COLO668 (cell line): Measurements from ENCODE around the gene TSPAN5.
"Not testable (repeated sequence)": the region's sequence is repeated elsewhere in the genome, so short reads cannot be mapped to it uniquely, and the experiment has no call there.

ENCODE experiments used
- DNase-seq: peaks from one replicate; lab custom pipeline; 2025; ENCODE audit not compliant: unreplicated experiment; lab: John Stamatoyannopoulos, UW

TSPAN5 gene

GRCh38 chr4:98558471-98559169 is 99.8 kb downstream of the TSPAN5 start:
- no peak for DNase-seq

DNA sequence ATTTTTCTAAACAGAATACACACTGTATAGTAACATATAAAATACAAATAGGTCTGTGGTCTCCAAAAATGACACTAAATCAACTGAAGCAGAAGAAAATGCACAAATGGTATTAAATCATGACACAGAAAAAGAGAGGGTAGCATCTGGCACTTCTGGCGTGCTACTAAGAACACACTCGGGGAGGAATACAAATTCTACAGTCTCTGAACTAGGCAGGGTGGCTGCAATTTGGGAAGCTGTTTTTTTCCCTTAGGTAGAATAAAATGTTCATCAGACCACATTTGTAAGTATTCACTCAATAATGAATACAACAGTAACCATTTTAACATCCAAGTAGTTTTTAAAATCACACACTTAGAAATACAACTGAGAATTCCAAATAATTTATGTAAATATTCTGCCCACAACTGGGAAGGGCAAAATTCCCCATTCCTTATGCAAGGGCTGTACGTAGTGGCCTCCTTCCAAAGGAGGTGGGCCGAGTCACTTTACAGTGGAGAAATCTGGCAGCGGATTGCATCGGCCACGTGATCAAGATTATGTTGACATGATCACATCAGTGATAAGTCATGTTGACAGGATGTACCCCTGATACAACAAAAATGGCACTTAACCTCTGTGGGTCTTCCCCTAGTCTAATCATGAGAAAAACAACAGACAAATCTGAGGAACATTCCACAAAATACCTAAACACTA is 101.1 kb downstream of the TSPAN5 start:
- no peak for DNase-seq

DNA sequence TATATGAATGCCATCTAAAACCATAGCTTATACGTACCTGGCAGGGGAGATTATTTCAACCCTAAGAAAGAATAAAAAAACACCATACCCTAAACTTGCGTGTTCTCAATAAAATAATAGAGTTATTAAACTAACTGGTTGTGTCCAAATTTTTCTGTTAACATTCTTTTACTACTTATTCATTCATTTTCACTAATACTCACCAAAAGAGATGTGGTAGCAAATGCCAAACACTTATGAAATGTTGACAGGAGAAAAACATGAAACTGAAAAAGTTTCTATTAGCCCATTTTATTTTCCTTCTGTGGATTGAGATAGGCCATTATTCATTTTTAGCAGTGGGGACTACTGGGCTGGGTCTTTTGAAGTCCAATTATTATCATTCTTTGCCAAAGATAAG is 102.0 kb downstream of the TSPAN5 start:
- DNase-seq: no peak

DNA sequence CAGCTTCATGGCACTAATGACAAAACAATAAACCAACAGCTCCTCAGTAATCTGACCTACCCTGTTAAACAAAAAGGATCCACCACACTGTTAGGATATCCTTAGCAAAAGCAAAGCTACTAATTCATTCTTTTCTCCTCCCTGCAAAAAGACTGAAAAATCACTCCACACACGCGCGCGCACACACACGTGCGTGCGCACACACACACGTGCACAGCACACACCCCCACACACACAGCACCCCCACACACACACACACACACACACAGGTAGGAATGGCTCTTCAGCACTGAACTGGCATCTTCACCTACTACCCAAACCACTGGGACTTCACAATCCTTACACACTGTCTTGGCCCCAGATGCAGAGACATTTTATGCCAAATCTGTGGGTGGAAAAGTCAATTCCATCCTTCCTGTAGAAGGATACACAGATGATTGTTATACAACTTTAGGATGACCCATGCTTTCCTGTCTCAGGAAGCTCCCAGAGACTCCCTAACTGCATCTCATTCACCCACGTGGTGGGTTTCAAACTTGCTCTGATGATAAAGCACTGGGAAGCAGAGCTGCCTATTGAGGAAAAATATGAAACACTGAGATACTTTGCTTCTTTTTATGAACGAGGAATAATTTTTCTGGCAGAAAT is 102.5 kb downstream of the TSPAN5 start:
- no peak for DNase-seq

GRCh38 chr4:98546910-98547594 is 111.4 kb downstream of the TSPAN5 start:
- no peak for DNase-seq

GRCh38 chr4:98544818-98545414 is 113.5 kb downstream of the TSPAN5 start:
- DNase-seq: no peak

- DNase-seq: no peak
Observed at GRCh38 chr4:98544141-98544817, 114.1 kb downstream of the TSPAN5 start.

- DNase-seq: no peak
Observed at GRCh38 chr4:98542011-98542410, 116.4 kb downstream of the TSPAN5 start.

- no peak for DNase-seq
Observed at GRCh38 chr4:98540803-98541202, 117.6 kb downstream of the TSPAN5 start.

- no peak for DNase-seq
Observed at GRCh38 chr4:98539741-98540140, 118.7 kb downstream of the TSPAN5 start.

GRCh38 chr4:98539299-98539698 is 119.1 kb downstream of the TSPAN5 start:
- DNase-seq: no peak

- DNase-seq: no peak
Observed at GRCh38 chr4:98536631-98537030, 121.8 kb downstream of the TSPAN5 start.

DNA sequence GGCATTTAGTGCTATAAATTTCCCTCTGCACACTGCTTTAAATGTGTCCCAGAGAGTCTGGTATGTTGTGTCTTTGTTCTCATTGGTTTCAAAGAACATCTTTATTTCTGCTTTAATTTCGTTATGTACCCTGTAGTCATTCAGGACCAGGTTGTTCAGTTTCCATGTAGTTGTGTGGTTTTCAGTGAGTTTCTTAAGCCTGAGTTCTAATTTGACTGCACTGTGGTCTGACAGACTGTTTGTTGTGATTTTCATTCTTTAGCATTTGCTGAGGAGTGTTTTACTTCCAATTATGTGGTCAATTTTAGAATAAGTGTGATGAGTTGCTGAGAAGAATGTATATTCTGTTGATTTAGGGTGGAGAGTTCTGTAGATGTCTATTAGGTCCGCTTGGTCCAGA is 124.3 kb downstream of the TSPAN5 start:
- not testable (repeated sequence) for DNase-seq

DNA sequence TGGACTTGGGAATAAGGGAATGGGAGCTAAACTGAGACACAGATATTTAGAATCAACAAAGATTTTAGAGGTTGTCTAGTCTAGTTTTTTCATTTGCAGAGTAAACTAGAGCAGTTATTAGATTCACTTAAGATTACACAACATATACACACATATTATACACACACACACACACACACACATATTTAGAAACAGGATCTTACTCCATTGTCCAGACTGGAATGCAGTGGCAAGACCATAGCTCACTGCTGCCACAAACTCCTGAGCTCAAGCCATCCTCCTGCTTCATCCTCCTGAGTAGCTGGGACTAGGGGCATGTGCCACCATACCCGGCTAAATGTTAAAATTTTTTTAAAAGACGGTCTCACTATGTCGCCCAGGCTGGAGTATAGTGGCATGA is 127.8 kb downstream of the TSPAN5 start:
- no peak for DNase-seq

DNA sequence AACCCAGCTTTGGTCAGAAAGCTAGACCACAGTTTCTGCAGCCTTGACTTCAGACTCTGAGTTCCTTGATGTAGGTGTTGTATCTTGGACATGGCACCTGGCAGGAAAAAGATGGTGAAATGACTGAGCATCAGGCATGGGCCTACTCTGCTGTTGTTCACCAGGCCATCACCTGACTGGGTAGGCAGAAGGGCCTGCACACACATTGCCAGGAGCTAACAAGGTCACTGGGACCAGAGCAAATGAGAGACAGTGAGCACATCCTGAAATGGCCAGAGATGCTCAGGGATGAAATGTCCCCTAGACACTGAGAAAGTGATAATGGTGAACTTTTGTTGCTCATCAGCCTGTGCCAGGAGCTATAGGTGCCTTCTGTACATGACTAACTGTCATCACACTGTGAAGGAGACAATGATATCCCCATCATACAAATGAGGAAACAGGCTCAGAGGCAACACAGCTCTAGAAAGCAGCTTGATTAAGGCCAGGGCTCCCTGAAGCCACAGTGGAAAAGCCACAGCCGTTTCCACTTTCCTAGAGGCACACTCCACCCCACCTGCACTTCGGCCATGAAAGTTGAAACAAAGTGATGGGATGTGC is 128.3 kb downstream of the TSPAN5 start:
- no peak for DNase-seq

DNA sequence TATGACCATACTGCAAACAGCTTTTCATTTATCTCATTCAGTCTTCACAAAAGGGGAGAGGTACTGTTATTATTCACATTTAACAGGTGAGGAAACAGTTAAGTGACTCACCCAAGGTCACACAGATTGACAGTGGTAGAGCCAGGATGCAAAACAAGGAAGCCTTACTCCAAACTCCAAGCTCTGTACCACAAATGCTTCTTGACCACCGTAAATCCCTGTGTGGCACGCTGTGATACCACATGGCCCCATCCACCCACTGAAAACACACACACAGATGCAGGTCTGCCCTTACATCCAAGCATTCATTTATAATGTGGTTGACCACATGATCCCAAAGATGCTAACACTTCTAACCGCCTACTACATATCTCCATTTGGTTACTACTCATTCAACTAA is 129.5 kb downstream of the TSPAN5 start:
- no peak for DNase-seq

GRCh38 chr4:98527534-98528269 is 130.7 kb downstream of the TSPAN5 start:
- DNase-seq: no peak

GRCh38 chr4:98524230-98524629 is 134.2 kb downstream of the TSPAN5 start:
- DNase-seq: no peak

DNA sequence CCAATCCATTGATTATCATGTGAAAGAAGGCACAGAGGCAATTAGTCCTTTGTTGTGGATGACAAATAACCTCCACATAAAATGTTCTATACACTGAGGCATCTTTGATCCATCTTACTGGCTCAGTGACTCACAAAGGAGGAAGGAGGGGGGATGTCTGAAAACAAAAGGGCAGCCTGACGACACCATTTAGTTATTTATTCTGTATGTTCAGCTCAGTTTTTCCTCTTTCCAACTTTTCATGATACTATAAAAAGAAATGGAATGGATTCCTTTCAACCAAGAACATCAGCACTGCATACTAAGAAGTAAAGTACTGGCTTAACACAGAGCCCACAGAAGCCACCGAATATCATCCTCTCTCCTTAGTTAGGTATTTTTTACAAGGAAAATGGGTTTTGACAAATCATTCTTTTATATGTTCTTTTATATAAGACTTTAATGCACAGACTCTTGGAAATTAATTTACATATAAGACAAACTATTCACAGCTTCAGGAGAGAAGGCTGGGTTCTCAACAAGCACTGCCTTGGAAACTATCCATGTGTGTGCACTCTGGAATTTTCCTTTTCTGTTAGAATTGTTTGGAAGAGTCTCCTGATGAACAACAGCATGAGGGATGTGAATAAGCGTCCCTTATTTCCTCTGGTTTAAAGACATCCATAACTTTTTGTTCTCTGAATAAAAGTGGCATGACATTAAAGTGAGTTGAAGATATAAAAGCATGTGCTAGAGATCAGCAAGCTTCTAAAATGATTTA is 135.6 kb downstream of the TSPAN5 start:
- DNase-seq: no peak
